ENCODE measurements around the gene MPP2.

MPP2 gene

DNA sequence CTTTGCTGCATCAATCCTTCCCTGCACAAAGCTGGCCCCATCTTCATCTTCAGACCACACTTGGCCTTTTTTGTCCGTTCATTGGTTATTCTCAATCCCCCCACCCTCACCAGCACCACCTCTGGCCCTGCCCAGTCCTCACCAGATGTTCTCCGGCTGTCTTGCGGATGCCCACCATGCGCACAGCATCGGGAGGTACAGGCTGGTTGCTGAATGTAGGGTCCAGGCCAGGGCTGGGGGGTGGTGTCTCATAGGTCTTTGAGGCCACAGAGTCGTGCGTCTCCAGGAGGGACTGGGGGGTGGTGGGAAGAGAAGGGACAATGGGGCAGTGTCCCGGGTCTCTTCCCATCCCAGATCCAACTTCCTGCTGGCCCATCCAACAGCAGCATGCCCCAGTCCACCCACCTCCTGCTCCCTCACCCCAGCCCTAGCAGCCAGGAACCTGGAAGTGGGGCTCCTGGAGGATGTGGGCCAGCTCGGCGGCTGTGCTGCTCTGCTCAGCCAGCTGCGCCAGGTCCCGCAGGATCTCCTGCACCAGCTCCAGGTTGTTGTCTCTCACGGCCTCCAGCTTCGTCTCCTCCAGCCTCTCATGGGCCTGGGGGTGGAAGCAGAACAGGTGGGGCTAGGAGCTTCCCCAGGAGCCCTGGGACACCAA lies 24.4 kb downstream of the MPP2 start:
- Histone ChIP-seq H3K27me3 (ENCODE audit: insufficient read depth, low read depth, severe bottlenecking) (no peaks in the 10 kb centered on the region), H3K27ac (no peak overlapping the region), H3K4me3 (ENCODE audit: low read depth, low read length) (no peak overlapping the region), H3K9me3 (ENCODE audit: severe bottlenecking) (no peaks in the 10 kb centered on the region), H3K36me3 (no peaks in the 10 kb centered on the region)
- TF ChIP-seq, protein P1, sequence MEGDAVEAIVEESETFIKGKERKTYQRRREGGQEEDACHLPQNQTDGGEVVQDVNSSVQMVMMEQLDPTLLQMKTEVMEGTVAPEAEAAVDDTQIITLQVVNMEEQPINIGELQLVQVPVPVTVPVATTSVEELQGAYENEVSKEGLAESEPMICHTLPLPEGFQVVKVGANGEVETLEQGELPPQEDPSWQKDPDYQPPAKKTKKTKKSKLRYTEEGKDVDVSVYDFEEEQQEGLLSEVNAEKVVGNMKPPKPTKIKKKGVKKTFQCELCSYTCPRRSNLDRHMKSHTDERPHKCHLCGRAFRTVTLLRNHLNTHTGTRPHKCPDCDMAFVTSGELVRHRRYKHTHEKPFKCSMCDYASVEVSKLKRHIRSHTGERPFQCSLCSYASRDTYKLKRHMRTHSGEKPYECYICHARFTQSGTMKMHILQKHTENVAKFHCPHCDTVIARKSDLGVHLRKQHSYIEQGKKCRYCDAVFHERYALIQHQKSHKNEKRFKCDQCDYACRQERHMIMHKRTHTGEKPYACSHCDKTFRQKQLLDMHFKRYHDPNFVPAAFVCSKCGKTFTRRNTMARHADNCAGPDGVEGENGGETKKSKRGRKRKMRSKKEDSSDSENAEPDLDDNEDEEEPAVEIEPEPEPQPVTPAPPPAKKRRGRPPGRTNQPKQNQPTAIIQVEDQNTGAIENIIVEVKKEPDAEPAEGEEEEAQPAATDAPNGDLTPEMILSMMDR (IDR thresholded peaks at IDR 0.05; ENCODE audit: low read depth, low read length): no peak
- no peak for DNase-seq

DNA sequence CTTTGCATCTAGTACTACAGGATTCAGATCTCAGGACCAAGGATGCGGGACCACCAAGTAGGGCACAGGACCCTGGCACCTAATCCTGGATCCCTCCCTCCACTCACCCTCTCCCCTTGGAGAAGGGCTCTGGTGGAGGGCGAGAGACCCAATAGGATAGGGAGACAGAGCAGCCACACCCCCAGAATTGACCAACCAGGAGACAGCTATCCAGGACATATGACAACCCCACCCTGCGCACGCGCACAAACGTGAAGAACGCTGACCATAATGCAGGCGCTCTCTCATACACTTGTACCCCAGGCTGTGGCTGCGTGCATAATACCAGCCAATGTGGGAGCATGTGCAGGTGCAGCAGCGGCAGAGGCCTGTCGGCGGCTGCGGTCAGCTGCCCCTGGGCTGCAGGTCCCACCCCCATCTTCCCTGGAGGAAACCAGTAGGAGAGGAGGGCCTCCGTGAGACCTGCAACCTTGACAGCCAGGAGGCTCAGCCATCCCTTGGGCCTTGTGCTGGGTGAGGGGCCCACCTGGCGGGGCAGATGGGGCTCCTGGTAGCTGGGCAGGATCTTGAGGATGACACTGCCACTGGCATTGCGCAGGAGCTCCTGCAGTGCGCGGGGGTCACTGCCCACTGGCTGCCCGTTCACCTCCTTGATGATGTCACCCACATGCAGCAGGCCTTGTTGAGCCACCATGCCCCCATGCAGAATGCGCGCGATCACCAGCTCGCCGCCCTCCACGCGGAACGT lies 25.4 kb downstream of the MPP2 start:
- no peaks in the 10 kb centered on the region for H3K9me3 ChIP-seq (ENCODE audit: severe bottlenecking)
- H3K36me3 ChIP-seq: no peaks in the 10 kb centered on the region; the same call in 1 of the 2 replicates
- H3K27ac ChIP-seq: no peak overlapping the region
- TF ChIP-seq, protein P1 (IDR thresholded peaks at IDR 0.05; ENCODE audit: low read depth, low read length): no peak
- H3K4me3 ChIP-seq (ENCODE audit: low read depth, low read length): no peak overlapping the region
- no peak for DNase-seq
- H3K27me3 ChIP-seq (ENCODE audit: insufficient read depth, low read depth, severe bottlenecking): no peaks in the 10 kb centered on the region

DNA sequence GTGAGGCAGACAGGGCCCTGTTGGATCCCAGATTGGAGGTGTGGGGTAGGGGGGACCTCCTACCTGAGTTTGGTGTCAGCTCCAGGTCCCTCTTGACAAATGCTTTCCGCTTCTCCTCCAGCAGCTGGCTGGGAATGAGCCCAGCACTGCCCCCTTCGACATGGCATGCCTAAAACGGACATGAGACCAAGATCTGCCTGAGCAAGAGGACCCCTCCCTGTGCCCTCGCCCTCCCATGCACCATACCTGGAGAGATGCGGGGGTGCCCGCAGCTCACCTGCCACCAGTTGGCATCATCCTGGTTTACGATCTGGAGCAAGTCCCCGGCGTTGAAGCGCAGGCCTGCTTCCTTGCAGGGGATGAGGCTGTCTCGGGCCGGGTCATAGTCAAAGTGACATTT lies 26.2 kb downstream of the MPP2 start:
- Histone ChIP-seq H3K36me3 (no peaks in the 10 kb centered on the region; the same call in 1 of the 2 replicates), H3K4me3 (ENCODE audit: low read depth, low read length) (no peak overlapping the region), H3K27me3 (ENCODE audit: insufficient read depth, low read depth, severe bottlenecking) (no peaks in the 10 kb centered on the region), H3K27ac (no peak overlapping the region), H3K9me3 (ENCODE audit: severe bottlenecking) (no peaks in the 10 kb centered on the region)
- no peak for DNase-seq
- TF ChIP-seq, protein P1 (IDR thresholded peaks at IDR 0.05; ENCODE audit: low read depth, low read length): no peak

DNA sequence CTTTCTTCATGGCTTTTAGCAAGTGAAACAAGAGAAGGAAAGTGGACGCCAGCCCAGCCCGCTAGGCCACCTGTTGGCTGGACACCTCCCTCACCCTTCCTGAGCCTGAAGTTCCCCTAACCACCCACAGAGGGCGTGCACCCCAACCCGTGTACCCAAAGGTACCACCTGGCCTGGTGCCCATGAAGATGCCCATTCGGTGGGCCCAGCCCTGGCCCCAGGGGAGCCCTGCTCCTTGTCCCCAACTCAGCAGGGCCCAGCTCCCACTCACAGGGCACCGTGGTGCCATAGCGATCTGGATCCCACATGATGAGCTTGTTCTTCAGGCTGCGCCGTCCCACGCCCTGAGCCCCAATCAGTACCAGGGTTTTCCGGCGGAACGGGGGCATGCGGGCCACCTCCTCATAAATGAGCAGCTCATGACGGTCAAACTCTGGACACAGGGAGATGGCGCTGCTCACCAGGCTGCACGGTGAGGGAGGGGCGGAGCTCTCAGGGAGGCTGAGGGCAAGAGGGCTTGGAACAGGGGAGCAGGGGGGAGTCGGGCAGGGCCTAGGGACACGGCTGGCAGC lies 26.8 kb downstream of the MPP2 start:
- no peaks in the 10 kb centered on the region; the same call in 1 of the 2 replicates for H3K36me3 ChIP-seq
- H3K9me3 ChIP-seq (ENCODE audit: severe bottlenecking): no peaks in the 10 kb centered on the region
- H3K27me3 ChIP-seq (ENCODE audit: insufficient read depth, low read depth, severe bottlenecking): no peaks in the 10 kb centered on the region
- H3K27ac ChIP-seq: no peak overlapping the region
- DNase-seq: peak; percentile 85
- no peak overlapping the region for H3K4me3 ChIP-seq (ENCODE audit: low read depth, low read length)
- TF ChIP-seq, protein P1 (IDR thresholded peaks at IDR 0.05; ENCODE audit: low read depth, low read length): peak; percentile 99

DNA sequence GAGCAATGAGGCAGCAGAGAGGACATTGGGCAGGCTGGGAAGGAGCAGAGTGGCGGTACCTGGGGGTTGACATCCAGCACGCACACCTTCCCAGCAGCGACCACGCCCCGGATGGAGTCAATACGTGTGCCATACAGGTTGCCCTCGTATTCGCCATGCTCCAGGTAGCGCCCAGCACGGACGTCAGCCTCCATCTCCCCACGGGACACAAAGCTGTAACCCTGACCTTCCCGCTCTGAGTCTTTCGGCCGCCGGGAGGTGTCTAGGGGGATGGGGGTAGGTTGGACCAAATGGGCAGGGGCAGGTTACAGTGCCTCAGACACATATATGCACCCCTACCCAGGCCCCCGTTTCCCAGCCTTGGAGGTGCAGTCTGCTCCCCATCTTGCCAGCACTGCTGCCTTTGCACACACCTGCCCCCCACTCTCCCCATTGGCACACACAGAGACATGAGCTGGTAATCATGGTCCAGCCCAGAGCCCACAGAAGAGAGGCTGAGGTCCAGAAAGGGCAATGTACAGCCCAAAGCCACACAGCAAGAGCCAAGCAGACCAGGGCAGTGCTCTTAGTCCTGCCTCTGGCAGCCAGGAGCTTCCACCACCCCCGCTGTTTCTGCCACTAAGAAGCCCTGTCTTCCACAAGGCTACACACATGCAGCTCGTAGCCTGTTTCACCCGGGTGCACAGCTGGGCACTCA lies 27.5 kb downstream of the MPP2 start:
- Histone ChIP-seq H3K36me3 (no peaks in the 10 kb centered on the region; the same call in 1 of the 2 replicates), H3K27ac (no peak overlapping the region), H3K9me3 (ENCODE audit: severe bottlenecking) (no peaks in the 10 kb centered on the region), H3K4me3 (ENCODE audit: low read depth, low read length) (no peak overlapping the region), H3K27me3 (ENCODE audit: insufficient read depth, low read depth, severe bottlenecking) (no peaks in the 10 kb centered on the region)
- no peak for DNase-seq
- TF ChIP-seq, protein P1 (IDR thresholded peaks at IDR 0.05; ENCODE audit: low read depth, low read length): no peak

Measured in WERI-Rb-1 (cell line).